ENCODE data around the gene PRPF4.

DNA sequence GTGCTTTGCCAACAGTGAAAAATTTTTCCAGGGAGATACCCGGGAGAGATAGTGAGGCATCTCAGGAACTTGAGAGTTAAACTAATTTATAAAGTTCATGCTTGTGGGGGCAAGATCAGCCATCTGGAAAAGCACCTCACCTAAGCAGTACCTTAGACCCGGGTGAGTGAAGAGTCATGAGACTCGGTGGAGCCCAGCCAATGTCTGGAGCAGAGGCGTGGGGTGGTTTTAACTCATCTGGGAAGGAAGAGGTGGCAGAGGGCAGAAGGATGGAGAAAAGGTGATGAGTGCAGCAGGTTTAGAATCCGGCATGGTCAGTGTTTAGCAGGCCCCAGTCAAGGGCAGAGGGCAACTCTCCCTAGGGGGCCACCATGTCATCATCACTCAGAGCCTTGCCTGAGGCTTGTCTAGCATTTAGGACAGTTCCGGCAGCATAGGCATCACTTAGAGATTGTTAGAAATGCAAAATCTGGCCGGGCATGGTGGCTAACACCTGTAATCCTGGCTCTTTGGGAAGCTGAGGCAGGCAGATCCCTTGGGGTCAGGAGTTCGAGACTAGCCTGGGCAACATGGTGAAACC, 32.0 kb downstream of the PRPF4 start:
- TF ChIP-seq, protein P1, sequence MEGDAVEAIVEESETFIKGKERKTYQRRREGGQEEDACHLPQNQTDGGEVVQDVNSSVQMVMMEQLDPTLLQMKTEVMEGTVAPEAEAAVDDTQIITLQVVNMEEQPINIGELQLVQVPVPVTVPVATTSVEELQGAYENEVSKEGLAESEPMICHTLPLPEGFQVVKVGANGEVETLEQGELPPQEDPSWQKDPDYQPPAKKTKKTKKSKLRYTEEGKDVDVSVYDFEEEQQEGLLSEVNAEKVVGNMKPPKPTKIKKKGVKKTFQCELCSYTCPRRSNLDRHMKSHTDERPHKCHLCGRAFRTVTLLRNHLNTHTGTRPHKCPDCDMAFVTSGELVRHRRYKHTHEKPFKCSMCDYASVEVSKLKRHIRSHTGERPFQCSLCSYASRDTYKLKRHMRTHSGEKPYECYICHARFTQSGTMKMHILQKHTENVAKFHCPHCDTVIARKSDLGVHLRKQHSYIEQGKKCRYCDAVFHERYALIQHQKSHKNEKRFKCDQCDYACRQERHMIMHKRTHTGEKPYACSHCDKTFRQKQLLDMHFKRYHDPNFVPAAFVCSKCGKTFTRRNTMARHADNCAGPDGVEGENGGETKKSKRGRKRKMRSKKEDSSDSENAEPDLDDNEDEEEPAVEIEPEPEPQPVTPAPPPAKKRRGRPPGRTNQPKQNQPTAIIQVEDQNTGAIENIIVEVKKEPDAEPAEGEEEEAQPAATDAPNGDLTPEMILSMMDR (IDR thresholded peaks at IDR 0.05) = no peak
- TF ChIP-seq POLR2AphosphoS5 (IDR thresholded peaks at IDR 0.05) = no peak

Measured in stomach (tissue), 4 donors.